HG02759 (cell line): ENCODE results near the gene CEP41.
"Not testable (repeated sequence)": the region's sequence is repeated elsewhere in the genome, so short reads cannot be mapped to it uniquely, and the experiment has no call there.

Source experiments
- ATAC-seq: cut with Tn5 transposase; IDR thresholded peaks from one replicate; pipeline ENCODE4 v1.9.1; 2021; ENCODE audit warnings: mild to moderate bottlenecking, moderate library complexity; ENCODE audit not compliant: unreplicated experiment

Gene CEP41

DNA sequence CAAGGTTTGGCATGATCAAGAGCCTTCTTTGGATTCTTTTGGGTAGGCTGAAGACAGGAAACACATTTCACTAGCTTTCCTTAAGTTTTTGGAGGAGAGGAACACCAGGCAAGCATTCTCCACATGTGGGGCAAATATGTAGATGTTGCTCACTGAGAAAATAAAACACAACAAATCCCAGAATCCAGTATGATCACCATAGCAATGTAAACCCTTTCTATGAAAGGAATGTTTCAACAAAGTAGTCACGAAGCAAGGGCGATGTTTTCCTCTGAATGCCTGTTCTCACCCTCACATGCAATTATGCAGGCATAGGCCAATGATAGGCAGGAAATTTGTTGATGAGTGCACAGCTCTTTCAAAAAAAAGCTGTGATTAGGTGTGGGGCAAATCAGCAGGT lies 20.5 kb upstream of the CEP41 start:
- ATAC-seq = no peak

DNA sequence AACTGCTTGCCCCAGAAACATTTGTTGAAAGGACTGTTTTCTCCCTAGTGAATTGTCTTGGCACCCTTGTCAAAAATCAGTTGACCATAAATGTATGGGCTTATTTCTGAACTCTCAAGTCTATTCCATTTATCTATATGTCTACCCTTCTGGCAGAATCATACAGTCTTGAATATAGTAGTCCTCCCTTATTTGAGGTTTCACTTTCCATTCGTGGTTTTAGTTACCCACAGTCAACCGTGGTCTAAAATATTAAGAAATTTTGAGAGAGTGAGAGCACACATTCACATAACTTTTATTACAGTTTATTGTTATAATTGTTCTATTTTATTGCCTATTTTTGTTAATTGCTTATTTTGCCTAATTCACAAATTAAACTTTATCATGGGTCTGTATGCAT lies 17.4 kb upstream of the CEP41 start:
- no peak for ATAC-seq

GRCh38 chr7:130454959-130455358 lies 14.1 kb upstream of the CEP41 start:
- no peak for ATAC-seq

- no peak for ATAC-seq
These were observed 12.1 kb upstream of the CEP41 start for GRCh38 chr7:130452951-130453350.

- not testable (repeated sequence) for ATAC-seq
These were observed 10.5 kb upstream of the CEP41 start for GRCh38 chr7:130451344-130451743.

- ATAC-seq = no peak
These were observed 5.4 kb upstream of the CEP41 start for GRCh38 chr7:130446259-130446658.

DNA sequence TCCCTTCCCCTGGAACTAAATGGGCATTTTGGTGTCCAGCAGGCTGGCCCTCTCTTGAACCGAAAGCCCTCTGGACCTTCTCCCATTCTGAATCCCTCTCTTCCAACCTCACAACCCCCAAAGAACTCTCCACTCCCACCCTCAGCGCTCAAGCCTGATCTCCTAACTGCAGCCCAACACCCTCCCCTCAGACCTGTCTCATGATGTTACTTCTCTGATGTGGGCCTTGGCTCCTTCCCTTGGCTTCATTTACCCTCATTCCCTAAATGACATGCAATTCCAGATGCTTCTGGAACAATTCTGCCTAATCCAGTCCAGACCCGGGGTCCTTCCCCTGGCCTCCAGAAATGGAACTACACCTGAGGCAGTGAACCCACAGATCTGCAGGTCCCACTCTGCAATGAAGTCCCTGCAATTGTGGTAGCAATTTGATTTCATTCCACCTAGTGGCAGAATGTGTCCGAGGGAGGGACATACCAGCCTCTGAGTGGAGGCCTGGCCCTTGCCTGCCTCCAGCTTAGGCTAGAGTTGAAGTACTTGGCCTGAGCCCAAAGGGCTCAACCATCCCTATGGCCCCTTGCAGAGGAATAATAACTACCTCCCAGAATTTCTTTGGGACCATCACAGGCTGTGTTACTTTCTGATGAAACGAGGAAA lies 4.1 kb upstream of the CEP41 start:
- no peak for ATAC-seq

GRCh38 chr7:130444234-130444633 lies 3.4 kb upstream of the CEP41 start:
- ATAC-seq = no peak

DNA sequence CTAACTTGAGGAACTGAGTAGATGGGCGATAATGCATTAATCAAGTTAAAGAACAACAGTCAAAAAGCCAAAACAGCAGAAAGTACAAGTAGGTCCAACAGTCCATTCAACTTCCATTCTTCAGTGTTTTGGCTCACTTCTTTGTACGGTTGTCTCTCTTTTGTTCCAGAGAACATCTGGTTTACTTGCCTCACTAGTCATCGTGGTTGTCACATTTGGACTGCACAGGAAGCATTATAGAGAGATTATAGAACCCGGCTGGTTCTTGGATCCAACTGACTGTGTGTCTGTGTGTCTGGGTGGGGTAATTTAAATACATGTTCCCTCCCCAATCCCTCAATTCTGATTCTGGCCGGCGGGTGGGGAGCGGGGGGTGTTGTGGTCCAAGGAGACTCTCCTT lies 1.8 kb upstream of the CEP41 start:
- no peak for ATAC-seq

GRCh38 chr7:130441408-130441869 lies 623 bp upstream of the CEP41 start:
- no peak for ATAC-seq

DNA sequence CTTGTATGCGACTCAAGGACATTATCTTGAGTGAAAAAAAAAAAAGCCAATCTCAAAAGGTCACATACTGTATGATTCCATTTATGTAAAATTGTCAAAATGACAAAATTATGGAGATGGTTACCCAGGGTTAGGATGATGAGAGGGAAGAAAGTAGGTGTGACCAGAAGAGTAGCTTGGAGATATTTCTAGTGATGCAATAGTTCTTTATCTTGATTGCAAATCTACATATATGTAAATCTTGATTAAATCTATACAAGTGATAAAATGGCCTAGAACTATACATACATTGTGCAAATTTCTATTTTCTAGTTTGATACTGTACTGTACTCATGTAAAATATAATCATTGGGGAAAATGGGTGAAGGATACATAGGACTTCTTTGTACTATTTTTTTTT lies 4.6 kb downstream of the CEP41 start:
- no peak for ATAC-seq

DNA sequence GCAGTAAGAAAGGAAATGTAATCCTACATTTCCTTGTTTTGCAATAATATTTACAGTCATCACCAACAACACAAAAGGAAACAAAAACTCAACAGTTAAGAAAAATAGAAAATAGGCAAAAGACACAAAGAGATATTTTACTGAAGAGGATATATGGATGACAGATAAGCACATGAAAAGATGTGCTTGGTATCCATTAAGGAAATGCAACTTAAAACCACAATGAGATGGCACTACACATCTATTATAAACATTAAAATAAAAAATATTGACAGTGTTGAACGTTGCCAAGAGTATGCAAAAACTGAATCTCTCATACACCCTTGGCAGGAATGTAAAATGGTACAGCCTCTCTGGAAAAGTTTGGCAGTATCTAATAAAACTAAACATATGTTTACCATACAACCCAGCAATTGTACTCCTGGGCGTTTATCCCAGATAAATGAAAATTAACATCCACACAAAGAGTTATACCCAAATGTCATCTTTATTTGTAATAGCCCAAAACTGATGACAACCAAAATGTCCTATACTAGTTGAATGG lies 5.4 kb downstream of the CEP41 start:
- ATAC-seq = no peak

DNA sequence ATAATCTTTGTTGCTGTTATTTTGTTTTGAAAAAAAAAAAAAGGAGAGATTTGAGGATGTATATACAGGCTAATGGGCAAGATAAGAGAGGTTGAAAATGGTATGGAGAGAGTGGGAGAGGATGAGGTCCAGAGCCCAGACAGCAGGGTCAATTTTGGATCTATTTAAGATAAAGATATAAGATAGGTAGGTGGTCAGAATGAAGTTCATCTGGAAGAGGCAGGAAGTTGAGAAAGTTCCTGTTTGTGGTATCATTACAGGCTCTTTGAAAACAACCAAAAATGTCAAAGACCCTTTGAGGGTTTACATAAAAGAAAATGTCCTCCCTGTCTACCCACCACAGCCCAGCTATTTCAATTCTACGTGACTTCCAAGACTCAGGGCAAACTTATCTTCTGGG lies 7.5 kb downstream of the CEP41 start:
- no peak for ATAC-seq

- no peak for ATAC-seq
These were observed 7.9 kb downstream of the CEP41 start for GRCh38 chr7:130432886-130433285.

- ATAC-seq = no peak
These were observed 9.8 kb downstream of the CEP41 start for GRCh38 chr7:130430841-130431666.

- ATAC-seq = no peak
These were observed 10.7 kb downstream of the CEP41 start for GRCh38 chr7:130430115-130430514.

- no peak for ATAC-seq
These were observed 11.8 kb downstream of the CEP41 start for GRCh38 chr7:130429019-130429418.

DNA sequence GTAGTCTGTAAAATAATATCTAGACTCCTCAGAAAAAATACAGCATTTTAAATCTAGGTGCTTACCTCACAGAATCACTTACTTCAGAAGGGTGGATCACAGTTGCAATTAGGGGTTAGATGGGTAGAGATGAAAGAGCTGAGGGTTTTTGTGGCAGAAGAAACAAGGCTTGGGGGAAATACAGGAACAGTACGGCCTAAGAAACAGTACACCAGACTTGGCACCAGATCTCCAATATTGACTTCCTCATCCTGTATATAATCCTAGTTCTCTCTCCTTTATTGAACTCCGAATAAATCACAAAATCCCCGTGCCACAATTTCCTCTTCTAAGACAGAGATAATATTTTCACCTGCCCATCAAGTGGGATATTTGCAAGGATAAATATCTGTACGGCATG lies 14.3 kb downstream of the CEP41 start:
- ATAC-seq = no peak

DNA sequence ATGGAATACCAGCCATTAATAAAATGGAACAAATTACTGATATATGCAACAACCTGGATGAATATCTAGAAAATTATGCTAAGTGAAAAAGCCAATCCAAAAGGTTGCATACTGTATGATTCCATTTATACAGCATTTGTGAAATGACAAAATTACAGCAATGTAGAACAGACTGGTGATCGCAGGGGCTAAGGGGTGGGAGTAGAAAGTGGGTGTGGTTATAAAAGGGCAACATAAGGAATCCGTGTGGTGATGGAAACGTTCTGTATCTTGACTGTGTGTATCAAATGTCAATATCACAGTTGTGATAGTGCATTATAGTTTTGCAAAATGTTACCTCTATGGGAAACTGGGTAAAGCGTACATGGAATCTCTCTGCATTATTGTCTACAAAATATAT lies 15.0 kb downstream of the CEP41 start:
- ATAC-seq = no peak

DNA sequence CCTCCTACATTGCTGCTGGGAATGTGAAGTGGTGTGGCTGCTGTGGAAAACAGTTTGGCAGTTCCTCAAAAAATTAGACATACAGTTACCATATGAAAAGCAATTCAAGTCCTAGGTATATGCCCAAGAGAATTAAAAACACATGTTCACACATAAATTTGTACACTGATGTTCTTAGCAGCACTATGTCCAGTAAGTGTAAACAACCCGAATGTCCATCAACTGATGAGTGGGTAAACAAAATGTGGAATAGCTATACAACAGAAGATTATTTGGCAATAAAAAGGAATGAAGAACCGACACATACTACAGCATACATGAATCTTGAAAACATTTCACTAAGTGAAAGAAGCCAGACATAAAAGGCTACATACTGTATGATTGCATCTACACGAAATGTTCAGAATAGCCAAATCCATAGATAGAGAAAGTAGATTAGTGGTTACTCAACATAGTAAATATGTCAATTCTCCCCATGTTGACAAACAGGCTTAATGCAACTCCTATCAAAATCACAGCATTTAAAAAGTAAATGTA lies 17.2 kb downstream of the CEP41 start:
- ATAC-seq = no peak

DNA sequence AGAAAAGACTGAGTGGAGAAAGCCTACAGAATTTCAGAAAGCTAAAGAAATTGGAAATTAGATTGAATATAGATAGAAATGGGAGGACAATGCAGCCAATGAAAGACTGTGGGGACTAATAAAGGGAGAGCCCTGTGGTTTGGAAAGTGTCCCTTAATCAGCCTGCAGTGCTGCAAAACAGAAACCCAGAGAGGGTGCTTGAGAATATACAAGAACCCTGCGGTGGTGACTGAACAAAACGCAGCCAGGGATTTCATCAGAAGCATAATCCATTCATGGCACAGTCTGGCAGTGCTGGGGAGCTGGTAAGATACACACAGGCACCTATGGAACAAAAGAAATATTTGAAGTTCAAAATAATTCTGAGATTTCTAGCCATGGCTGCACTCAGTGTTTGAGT lies 19.1 kb downstream of the CEP41 start:
- no peak for ATAC-seq
